CD4-positive, alpha-beta T cell treated with Interleukin-10 for 1 hour (primary cell): ENCODE measurements around the gene CPSF4L.
A peak's percentile ranks its signal among the peaks of the same experiment; 100 is the strongest.

Experiments used
- DNase-seq: peaks from one replicate; pipeline ENCODE4 v3.0.0-alpha.2; 2020

Gene CPSF4L

DNA sequence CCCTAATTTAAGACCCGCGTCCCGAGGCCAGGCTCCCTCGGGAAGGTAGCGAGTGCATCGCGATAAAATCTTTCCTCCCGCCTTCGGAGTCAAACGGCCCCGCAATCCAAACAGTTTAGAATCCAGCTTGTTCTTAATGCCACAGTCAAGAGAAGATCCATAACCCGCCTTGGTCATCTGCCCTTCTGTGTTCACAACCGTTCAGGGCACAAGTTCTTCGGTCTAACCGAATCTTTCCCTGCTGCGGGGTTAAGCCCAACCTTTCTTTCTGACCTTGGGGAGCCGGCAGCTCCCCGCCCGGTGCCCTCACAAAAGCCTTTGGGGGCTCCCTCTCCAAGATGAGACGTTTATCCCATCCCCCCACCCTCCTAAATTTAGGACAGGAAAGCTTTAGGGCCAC is 30.3 kb downstream of the CPSF4L start:
- DNase-seq = no peak

DNA sequence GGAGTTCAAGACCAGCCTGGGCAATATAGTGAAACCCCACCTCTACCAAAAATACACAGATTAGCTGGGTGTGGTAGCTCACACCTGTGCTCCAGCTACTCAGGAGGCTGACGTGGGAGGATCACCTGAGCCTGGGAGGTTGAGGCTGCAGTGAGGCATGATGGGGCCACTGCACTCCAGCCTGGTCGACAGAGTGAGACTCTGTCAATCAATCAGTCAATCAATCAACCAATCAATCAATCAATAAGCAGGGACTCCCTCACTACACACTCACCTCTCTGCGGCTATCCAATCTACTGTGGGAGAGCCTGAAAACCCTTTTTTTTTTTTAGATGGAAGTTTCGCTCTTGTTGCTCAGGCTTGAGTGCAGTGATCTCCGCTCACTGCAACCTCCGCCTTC is 31.6 kb downstream of the CPSF4L start:
- no peak for DNase-seq

DNA sequence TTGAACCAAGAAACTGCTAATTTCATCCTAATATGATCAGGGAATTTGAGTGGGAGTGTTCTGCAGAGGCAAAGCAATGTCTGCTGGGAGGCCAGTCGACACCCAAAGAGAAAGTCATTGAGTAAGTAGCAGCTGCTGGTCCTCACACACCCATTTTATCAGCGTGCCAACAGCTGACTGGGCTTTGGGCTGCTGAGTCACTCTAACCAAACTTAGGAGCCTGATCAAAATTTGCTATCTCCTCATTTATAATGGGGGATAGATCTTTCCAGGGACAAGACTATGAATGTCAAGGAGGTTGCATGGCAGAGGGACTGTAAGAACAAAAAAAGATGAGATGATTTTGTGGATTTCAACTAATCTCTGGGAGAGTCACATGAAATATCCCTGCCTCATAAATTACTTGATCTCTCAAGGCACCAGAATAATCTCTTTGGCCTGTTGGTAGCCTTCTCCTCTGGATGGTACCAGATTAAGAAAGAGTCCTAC is 32.9 kb downstream of the CPSF4L start:
- peak; percentile 33 for DNase-seq

DNA sequence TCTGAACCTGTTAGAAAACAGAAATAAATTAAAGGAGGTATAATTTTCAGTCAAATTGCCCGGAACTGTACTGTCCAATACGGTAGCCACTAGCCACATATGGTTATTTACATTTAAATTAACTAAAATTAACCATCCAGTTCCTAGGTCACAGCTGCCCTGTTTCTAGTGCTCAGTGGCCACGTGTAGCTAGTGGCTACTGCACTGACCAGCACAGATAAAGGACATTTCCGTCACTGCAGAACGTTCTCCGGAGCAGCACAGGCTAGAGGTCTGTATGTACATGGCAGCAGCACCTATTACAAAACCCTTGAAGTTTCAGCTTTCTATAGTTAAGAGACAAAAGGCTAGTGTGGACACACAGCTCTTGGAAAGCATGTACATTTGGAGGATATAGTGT is 33.7 kb downstream of the CPSF4L start:
- DNase-seq = no peak

DNA sequence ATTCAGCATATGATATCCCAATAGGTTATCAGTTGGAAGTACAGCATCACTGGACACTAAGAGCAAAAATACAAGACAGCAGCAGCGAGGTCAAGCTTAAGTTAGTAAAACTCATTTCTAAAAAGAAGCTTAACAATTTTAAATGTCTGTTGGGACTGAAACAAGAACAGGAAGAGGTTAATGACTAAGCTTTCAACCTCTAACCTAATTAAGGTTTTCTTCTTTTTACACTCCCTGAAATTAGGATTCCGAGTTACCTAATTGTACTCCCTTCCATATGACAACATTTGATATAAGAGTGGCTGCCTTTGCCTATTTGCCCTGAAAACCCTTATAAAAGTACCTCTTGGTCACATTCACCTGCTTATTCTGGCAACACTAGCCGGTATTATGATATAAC is 34.3 kb downstream of the CPSF4L start:
- no peak for DNase-seq

DNA sequence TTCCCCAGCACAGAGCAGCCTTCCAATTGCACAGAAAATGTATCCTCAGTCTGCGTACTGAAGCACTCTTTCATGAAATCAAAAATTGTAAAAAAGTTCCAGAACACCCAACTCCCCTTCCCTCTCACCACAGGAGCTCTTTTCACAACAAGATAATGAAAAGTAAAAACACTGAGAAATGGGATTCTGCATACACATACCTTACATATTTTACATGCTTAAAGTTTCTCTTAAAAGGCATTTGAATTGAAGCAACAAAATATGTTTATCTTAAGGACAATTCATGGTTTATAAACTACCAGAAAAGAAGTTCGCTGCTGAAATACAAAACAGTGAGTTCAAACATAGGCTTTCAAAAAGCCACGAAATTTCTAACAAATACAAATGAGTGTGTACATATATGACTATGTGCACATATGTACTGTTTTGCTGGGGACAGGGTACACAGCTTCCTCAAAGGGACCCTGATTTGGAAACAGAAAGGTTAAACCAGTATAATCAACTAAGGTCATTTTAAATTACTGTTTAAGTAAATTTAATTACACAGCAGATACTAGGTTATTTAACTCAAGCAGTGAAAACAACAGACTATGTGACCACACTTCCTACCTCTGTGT is 35.0 kb downstream of the CPSF4L start:
- DNase-seq = no peak

DNA sequence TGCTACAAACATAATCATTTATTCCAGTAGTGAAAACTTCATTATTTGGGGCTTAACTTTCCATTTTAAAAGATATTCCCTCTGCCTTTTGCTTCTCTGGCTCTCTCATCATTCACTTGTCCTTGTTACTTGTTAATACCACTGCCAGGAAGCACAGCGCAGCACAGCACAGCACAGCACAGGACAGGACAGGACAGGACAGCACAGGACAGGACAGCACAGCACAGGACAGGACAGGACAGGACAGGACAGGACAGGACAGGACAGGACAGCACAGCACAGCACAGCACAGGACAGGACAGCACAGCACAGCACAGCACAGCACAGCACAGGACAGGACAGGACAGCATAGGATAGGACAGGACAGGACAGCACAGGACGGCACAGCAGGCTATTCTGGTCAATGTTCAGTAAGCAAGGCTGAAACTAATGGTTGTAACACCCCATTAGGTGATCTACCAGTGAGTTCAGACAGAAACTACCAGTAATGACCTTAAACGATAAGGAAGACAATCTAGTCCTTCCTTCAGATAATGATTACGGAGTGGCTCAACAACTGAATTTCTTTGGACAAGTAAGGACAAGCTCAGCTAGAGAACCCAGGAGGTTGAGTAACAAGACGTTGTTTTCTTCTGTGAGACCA is 36.9 kb downstream of the CPSF4L start:
- DNase-seq = no peak

DNA sequence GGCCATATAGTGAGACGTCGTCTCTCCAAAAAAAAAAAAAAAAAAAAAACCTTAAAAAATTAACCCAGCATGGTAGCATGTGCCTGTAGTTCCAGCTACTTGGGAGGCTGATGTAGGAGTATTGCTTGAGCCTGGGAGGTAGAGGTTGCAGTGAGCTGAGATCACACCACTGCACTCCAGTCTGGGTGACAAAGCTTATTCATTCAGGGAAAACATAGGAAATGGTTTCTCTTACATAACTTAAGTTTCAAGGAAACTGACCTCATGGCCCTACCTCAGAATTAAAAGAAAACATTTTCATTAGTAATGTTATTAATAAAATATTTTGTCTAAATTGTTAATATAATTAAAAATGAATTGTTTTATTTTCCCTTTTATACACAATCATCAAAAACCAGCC is 37.4 kb downstream of the CPSF4L start:
- DNase-seq = no peak

DNA sequence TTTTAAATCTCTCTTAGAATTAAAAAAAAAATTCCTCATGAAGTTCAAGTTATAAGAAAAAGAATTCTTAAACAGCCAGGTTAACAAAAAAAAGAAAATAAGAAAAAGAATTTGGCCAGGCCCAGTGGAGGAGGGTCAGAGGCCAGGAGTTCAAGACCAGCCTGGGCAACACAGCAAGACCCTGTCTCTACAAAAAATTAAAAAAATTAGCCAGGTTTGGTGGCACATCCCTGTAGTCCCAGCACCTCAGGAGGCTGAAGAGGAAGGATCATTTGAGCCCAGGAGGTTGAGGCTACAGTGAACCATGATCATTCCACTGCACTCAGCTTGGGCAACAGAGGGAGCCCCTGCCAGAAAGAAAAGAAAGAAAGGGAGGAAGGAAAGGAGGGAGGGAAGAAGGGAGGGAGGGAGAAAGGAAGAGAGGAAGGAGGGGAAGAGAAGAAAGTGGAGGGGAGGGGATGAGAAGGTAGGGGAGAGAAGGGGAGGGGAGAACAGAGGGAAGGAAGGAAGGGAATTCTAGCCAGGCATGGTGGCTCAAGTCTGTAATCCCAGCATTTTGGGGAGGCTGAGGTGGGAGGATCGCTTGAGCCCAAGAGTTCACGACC is 38.0 kb downstream of the CPSF4L start:
- DNase-seq = no peak

DNA sequence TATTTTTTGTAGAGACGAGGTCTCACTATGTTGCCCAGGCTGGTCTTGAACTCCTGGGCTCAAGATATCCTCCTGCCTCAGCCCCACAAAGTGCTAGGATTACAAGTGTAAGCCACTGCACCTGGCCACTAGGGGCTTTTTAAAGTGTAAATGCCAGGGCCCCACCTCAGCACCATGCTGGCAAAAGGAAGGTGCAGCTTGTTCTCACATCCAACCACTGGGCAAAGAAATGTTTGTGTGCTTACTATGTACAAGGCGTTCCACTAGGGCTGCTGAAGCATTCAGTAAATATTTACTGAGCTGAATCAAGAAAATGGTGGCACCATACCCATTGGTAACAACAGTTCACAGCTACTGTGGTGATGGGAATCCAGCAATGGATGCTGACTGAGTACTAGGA is 46.2 kb downstream of the CPSF4L start:
- DNase-seq = no peak

DNA sequence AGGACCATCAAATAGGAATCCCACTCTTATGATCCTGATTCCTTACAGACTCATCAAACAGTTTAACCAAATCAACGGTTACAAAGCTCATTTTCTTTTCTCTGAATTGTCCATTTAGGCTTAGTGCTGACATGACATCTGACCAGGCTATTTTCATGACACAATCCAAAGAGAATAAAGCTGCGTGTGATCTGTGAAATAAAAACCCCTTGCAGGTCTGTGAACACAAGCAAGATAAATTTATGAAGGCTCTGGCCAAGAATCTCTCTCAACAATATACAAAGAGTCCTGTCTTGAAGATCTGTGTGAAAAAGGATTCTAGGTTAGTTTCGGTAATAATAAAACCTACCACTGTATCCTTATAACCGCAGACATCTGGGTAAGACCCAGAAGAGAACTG is 46.8 kb downstream of the CPSF4L start:
- no peak for DNase-seq

DNA sequence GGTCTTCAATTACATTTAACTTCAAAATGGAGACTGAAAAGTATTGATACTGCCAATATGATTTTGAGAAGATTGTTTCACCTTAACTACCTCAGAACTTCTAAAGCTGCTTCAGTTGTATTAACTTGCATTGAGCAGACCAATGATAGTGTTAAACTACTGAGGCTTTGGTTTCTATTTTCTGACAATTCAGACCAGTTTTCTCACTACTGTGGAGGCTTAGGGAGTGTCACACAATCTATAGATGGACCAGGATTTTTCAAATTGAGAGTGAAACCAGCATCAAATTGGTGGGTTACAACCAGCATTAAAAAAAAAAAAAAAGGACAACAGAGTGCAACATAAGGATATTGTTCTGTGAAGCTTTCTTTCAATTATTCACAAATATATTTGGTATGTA is 47.7 kb downstream of the CPSF4L start:
- DNase-seq = no peak

DNA sequence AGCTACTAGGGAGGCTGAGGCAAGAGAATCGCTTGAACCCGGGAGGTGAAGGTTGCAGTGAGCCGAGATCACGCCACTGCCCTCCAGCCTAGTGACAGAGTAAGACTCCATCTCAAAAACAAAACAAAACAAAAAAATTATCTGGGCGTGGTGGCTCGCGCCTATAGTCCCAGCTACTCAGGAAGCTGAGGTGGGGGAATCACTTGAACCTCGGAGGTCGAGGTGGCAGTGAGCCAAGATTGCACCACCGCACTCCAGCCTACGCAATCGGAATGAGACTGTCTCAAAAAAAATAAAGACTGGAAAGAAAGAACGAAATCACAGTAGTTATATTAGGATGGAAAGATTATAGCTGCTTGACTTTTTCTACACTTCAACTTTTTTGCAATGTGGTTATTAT is 49.9 kb downstream of the CPSF4L start:
- DNase-seq = peak; percentile 76

DNA sequence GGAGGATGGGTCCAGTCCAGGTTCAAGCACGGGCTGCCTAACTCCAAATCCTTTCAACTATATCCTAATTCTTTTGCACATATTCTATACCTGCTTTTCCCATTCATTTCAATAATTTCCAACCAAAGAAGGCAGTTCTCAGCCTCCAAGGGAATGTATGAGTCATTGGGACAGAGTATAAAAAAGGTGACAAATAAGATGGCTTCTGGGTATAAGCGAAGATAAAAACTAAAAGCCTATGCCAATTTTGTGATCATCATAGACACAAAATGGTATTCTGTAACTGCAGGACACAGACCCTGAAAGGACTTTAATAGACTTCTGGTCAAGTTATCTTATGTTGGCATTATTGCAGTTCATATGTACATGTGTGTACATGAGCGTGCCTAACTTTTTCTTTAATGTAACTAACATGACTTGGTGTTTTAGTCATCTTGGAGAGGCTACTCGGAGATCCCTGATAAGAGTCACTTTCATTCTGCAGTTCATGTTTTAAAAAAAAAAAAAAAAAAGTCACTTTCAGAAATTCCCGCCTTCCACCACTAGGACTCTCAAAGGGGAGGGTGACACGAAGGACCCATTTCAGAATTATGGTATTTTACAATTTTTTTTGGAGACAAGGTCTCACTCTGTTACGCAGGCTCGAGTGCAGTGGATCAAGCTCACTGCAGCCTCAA is 51.5 kb downstream of the CPSF4L start:
- no peak for DNase-seq

DNA sequence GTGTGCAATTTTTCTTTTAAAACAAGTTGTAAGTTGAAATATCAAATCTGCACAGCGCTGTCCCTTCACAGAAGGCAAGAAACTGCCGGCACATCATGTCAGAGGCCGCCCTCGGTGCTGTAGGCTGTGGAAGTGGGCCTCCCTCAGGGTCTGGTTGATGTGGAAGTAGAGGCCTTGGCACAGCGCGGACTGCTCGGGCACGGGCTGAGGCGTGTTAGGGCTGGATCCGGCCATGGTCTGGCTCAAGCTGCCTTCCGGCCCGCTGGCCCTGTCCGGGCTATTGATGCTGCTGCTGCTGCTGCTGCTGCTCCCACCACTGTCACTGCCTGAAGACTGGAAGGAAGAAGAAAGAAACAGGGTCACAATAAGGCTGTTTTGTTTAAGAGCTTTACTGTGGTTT is 52.2 kb downstream of the CPSF4L start:
- no peak for DNase-seq

DNA sequence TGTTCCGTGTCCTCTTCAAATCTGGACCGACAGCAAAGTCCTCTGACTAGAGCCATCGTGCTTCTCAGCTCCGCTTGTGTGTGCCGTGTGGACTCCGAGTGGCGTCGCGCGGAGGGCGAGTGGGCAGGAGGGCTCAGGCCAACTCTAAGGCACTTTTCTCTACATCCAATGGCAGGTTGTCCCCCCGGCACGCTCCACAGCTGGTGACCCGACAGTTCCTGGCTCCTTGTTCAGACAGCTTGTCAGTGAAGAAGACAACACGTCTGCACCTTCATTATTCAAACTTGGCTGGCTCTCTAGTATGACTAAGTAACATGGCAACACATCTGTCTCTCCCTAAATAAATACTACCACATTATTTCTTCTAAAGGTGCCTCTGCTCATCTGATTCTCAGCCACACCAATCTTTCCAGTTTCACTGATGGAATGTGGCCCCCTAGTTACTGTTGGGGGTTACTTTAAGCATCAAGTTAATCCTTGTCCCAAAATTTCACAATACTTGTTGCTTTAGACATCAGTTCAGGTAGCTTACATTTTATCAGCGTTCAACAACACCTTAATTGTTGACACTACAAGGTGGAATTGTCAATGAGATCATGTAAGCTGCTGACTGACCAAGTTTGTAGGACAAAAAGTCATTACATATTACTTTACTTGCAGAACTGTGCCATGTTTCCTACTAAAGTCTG is 53.4 kb downstream of the CPSF4L start:
- no peak for DNase-seq

DNA sequence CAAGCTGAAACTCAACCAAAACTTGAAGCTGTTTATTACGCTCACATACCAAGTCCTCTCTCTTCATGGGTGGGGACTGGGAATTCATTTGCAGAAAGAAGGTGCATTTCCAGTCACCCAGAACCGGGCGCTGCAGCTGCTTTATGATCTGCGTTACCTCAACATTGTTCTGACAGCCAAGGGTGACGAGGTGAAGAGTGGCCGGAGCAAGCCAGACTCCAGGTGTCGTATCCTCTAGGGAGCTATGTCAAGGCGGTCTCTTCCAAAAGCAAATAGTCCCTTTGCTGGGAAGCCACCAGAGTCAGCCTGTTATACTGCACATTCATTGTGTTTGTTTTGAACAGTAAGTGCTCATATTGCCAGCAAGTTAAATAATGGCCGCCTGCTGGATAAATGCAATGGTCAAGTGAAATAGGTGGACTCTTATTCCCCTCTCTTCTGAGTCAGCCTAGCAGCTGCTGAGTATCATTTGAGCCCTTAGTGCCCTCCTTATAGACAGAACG is 56.2 kb downstream of the CPSF4L start:
- DNase-seq = no peak

DNA sequence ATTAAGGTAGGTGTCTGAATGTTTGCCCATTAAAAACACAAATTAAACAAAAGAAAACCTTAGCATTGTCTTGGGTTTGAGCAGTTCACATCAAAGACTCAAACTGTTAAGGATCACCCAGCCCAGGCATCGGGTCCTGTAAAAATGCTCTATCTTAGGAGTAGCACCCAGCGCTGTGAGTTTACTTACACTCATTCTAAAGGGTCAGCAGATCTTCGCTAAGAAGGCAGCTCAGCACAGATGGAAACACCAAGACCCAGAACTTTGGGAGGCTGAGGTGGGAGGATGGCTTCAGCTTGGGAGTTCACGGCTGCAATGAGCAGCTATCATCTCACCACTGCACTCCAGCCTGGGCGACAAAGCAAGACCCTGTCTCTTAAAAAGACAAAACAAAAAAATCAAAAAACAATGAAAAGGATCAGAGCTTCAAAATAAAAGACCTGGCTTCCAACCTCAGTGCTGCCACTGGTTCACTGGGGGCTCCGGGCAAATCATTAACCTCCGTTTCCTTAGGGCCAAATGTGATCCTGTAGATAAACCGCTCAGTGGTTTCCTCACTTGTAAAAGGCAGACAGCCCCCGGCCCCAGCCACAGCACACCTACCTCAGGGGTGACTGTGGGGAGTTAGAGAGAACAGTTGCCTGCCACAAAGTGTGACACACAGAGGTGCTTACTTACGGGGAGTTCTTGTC is 57.7 kb downstream of the CPSF4L start:
- peak; percentile 32 for DNase-seq

DNA sequence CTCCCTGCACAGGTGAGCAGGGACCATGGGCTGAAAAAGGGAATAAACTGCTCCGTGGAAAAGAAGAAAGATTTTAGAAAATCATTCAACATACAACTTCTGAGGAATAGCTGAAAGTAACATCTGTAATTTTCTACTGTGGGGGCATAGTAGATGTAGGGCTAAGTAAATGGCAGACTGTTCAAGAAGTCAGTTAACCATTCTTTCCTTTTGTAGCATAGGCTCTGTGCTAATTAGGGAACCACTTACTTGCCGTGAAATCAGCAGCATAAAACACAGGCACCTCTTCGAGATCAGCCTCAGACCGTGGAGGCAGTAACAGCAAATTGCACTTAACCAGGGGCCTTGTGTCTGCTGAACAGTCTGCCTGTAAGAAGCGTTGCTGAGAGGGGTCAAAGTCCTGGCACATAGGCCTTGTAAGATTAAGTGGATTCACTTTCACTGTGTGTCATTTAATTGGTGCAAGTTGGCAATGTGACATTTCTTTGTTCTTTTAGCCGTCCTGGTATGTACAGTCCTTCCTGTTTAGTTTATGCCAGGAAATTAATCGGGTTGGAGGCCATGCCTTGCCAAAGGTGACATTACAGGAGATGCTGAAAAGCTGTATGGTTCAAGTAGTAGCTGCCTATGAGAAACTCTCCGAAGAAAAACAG is 58.4 kb downstream of the CPSF4L start:
- peak; percentile 16 for DNase-seq

DNA sequence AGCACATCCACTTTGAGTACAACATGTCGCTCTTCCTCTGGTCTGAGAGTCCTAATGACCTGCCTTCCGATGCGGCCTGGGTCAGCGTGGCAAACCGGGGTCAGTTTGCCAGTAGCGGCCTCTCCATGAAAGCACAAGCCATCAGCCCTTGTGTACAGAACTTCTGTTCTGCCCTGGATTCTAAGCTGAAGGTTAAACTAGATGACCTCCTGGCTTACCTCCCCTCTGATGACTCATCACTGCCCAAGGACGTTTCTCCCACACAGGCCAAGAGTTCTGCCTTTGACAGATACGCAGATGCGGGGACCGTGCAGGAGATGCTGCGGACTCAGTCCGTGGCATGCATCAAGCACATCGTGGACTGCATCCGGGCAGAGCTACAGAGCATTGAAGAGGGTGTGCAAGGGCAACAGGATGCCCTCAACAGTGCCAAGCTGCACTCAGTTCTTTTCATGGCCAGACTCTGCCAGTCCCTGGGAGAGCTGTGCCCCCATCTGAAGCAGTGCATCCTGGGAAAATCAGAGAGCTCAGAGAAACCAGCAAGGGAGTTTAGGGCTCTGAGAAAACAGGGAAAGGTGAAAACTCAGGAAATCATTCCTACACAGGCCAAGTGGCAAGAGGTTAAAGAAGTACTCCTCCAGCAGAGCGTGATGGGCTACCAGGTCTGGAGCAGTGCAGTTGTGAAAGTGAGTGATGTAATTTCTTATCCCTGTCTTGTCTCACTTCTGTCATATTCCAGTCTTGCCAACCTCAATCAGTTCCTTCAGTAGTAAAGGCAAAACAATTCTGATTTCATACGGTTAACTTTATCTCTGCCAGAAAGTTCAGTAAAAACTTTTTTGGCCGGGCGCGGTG is 60.2 kb downstream of the CPSF4L start:
- no peak for DNase-seq

DNA sequence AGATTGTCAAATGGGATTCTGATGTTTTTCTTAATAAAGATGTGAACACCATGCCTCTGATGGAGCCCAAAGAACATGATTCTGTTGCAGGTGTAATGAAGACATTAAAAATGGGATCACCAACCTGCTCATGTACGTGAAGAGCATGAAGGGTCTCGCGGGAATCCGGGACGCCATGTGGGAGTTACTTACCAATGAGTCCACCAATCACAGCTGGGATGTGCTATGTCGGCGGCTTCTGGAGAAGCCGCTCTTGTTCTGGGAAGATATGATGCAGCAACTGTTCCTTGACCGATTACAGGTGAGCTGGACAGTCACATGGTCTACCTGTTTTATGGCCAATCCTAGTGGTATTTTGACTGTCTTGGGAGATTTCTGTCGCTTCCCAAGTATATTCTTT is 61.2 kb downstream of the CPSF4L start:
- DNase-seq = no peak
